Activated CD4-positive, alpha-beta T cell treated with anti-CD3 and anti-CD28 coated beads for 24 hours (primary cell): ENCODE results near the gene TMEM60.
A peak's percentile ranks its signal among the peaks of the same experiment; 100 is the strongest.
"Not testable (repeated sequence)": the region's sequence is repeated elsewhere in the genome, so short reads cannot be mapped to it uniquely, and the experiment has no call there.

ENCODE experiments used
- DNase-seq, 2 donors: peaks; one replicate each; pipeline ENCODE4 v3.0.0-alpha.2; 2020; ENCODE audit warnings: low read depth in 2 of 2

The TMEM60 gene

DNA sequence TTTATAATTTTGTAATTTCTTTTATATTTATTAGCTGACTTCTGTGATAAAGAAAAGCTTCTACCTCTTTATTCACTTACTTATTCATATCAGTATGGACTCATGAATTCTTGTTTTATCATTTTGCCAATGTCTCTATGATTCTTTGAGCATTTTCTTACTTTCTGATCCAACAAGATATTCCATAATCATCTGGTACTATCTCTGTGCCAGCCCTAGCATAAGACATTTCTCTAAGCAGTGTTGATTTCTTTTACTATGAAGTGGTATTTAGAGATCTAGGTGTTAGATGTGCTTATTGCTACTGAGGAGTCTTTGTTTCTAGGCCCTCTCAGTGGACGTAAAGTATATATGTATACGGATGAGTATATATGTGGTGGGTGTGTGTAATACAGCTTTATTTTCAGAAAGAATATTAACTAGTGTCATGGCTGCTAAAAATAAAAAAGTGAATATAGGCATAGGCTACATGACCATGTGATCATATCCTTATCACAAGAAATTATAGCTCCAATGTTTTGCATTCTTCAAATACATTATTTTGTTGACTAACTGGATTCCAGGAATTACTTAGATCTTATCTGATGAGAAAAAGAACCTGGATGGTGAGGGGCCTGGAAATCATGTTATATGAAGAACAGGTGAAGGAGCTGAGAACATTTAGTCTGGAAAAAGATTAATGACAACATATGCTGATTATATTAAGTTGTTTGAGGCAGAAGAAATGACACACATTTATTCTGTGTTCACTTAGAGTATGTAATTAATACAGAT lies 13.5 kb upstream of the TMEM60 start:
- no peak for DNase-seq

DNA sequence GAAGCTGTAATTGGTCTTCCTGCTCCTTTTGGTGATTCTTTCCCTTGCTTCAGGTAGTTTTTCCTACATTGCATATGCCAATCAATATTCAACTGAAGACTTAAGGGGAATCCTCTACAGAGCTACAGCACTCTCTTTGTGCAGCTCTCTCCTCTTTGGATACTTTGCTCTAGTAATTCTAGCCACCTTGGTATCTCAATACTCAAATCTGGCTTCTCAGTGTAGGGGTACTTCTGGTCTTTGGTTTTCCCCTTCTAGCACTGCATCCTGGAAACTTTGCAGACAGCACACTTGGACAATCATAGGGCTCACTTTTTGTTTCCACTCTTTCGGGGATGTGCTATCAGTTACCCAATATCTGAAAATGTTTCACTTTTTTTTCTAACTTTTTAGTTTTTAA lies 10.3 kb upstream of the TMEM60 start:
- DNase-seq: no peak

DNA sequence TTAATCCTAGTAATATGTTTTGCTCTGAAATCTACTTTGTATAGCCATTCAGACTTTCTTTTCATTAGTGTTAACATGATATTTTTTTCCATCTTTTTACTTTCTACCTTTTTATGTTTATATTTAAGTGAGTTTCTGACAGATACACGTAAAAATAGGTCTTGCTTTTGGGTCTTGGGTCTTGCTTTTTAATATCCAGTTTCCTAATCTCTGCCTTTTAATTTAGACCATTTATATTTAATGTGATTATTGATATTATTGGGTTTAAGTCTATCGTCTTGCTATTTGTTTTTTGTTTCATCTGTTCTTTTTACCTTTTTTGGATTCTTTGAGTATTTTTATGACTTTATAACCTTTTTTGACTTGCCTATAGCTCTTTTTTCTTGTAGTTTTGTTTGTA lies 8.2 kb upstream of the TMEM60 start:
- no peak for DNase-seq

DNA sequence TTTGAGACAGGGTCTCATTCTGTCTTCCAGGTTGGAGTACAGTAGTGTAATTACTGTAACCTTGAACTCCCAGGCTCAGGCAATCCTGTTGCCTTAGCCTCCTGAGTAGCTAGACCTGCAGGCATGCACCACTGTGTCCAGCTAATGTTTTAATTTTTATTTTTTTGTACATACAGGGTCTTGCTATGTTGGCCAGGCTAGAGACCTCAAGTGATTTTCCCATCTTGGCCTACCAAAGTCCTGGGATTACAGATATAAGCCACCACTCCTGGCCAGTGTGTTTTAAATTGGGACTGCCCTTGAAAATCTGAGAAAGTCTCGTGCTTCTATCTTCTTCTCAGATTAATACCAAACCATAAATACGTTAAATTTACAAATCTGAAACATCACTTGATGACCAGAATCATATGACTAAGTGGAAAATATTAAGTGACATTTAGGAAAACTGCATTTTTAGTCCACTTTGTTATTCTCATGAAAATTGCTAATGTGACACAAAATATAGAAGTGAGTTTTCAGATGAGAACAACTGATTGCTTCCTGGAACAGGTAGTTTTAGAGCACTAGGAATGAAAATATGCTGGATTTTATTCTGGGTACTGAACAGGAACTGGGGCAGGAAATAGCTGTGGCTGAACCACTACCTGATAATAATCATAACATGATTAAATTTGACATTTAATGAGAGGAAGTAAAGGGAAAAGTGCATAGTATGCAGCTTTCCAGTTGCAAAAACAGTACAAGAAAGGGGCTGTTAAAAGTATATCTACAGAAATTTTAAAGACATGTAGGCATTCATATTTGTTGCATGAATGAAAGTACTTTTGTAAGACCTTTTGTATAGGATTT lies 4.5 kb upstream of the TMEM60 start:
- DNase-seq: no peak

DNA sequence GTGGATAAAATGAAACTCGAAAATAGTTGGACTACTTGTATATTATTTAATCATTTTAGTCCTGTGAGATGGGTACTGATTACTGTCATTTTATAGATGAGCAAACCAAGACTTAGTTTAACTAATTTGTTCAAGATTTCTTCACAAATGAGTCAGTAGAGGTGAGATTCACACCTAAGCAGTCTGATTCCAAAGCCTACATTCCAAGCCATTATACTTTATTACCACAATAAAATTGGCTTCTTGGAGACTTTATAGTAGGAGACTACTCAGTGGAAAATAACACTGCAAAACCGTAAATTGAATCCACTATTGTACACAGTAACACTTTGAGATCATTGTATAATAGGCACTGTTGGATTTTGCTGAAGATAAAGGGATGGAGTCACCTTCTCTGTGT lies 2.5 kb upstream of the TMEM60 start:
- DNase-seq: no peak

DNA sequence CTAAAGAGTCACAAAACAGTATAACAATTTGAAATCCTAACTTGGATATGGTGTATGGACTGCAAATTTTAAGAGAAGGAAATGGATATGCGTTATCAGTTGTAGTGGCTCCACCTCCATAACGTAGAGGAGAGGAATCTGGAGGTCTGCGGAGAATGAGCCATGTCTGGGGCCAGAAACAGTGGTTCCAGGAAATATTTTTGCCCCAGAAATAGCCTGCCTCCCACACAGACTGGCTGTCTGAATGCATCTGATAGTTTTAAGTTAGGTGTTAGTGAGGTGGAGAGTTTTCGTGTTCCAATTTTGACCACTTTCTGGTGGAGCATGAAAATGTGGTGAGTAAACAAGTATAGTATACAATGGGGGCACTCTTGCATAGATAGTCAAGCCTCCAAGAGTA lies 1.9 kb upstream of the TMEM60 start:
- no peak for DNase-seq

DNA sequence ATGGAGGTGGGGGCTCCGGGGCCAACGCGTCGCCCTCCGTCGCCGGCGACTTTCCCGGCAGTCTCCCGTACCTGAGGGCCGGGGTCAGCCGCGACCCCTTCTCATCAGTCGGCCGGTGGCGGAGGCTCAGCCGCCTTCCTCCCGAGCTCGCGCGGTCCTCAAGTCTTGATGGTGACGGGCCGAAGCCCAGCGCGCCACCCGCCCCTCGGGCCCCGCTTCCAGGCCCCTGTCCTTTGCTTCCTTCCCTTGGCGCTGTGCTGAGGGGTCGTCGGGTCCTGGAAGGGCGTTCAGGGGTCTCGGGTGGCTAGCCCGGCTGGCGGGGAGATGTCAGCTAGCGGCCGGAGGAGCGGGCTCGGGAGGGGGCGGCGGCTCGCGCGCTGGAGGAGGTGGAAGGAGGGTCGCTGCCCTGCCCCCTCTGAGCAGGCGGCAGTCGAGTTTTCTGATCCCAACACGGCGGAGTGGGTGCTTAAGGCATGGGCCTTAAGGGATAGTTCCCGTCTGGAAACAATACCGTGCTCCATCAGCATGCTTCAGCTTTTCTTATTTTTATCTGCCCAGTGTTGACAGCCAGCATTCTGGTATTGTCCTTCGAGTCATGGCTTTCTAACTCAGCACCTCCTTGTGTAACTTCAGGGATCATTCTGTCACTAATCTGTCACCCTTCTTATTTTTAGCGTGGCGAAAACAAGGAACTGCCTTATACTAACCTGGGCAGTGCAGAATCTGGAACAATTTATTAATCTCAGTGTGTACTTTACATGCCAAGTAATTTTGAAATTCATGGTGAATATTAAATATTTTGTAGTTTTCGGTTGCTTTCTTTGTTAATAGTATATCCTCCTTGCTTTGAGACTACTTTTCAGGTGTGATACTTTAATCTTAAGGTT lies 1.1 kb upstream of the TMEM60 start:
- DNase-seq: peak in 1 of 2 donors; percentile 10

DNA sequence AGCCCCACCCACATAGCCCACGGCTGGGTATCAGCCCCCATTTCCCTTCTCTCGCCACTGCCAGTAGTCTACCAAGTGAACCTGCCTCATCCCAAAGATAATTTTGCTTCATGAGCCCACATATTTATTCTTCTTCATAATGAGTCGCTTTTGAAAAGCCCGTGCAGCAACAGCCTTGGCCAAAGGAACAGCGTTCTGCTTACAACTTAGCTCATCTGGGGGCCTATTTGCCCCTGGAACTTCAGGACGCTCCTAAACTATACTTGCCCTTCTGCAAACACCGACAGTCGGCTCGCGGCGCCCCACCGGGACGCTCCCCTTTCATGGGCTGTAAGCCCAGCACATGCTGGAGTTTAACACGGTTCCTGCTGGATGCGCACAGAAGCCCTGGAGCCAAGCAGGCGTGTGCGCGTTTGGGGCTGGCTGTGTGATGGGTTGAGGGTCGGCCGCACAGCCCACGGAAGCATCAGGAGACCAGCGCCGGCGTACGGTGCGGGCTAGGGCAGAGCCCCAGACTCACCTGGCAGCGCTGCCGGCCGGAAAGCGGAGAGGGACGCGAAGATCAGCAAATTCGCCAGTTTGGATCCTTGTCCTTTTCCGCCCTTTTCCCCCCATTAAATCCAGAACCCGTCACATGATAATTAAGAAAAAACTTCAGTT lies 370 bp downstream of the TMEM60 start:
- DNase-seq: peak in 1 of 2 donors; percentile 6

DNA sequence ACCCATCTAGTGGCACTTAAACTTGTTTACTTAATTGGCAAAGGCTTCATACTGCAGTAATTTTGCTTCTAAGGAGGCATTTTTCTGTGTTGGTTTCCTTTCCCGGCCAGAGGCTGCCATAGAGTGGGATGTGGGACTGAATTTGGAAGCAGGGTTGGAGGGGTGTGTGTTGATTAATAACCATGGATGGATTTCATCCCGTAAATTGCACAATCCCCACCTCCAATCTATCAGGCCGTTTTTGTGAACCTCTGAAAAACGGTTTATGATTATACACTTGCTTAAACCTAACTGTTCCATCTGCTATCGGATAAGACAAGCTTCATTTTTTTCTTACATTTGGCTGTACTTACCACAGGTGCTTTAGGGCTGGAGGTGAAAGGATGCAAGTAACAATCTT lies 1.3 kb downstream of the TMEM60 start:
- no peak for DNase-seq

DNA sequence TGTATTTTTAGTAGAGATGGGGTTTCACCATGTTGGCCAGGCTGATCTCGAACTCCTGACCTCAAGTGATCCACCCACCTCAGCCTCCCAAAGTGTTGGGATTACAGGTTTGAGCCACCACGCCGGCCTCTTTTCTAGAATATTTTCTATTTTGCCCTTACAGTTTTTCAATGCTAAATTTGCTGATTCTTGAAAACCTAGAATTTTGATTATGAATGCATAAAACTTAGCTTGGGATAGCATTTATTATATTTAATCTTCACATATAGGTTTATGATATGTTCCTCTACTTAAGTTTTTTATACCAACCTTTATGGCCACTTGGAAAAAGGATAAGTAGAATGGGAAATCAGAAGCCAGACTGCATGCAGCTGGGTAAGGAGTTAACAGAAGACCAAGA lies 2.1 kb downstream of the TMEM60 start:
- DNase-seq: no peak

DNA sequence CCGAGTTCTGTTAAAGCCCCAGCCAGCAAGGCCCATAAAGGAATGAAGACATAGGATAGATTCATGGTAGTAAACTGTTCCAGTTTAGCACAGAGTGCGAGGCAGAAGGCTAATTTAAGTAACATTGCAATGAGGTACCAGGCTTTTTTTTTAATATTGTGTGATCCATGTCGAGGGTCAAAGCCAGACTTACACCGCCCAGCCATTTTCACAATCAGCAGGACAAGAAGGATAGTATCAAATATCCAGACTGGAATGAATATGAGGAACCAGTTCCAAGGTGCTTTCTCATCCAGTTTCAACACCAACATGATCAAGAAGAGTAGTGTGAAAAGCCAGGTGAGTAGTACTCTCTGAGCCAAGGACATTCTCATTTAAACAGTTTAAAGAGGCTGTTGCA lies 4.2 kb downstream of the TMEM60 start:
- DNase-seq: no peak

DNA sequence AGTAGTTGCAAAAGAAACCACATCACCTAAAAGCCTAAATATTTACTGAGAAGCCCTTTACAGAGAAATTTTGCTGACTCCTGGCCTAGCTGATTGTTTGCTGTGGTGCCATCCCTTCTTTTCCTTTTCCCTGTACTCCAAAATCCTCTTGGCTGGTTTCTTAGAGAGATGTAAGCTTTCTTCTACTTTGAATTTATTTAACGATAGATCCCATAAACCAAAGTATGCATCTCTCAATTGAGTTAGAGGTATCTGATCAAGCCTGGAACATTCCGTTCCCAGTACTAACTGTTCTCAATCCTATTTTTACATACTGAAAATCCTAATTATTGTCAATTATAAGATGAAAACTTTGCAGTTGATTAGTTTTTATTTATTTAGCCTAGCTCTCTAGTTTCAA lies 6.3 kb downstream of the TMEM60 start:
- no peak for DNase-seq

DNA sequence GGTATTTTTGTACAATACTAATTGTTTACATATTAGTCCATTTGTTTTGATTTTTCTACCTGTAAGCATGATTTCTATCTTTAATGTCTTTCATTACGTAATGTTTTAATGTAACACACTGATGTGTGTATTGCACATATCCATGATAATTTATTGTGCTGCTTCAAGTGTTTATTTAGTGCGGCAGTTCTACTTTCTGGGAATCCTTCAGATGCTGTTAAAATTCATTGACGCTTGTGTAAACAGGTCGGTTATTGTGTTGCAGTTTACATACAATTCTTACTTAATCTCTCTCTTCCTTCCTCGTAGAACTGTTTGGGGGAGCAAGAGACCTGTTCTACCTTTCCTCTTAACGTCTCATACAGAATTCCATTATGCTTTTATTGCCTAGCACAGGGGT lies 6.9 kb downstream of the TMEM60 start:
- no peak for DNase-seq

DNA sequence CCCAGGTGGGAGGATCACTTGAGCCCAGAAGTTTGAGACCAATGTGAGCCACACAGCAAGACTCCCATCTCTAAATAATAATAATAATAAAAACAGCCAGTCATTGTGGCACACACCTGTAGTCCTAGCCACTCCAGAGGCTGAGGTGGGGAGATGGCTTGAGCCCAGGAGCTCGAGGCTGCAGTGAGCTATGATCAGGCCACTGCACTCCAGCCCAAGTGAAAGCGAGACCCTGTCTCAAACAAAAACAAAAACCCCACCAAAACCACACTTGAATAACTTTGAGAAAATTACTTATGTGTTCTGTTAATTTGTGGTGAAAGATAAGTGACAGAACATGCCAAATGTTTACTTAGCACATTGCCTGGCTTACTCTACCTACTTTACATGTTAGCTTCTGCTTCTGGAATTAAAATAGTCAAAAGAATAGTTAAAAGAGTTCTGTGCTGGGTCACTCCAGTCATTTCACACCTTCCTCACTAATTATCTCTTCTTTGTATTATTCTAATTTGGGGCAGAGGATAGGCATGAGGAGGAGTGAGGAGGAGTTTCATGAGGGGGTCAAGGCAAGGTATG lies 9.8 kb downstream of the TMEM60 start:
- no peak for DNase-seq

DNA sequence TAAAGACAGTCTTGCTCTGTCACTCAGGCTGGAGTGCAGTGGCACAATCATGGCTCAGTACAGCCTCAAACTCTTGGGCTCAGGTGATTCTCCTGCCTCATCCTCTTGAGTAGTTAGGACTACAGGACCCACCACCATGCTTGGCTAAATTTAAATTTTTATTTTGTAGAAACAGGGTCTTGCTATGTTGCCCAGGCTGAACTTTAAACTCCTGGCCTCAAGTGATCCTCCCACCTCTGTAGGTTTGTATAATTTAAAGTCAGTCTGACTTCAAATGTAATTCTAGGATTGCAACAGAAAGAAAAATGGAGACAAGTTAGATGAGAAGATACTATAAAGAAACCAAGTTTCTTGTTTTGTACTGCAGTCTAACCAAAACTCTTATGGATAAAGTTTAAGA lies 11.5 kb downstream of the TMEM60 start:
- no peak for DNase-seq

DNA sequence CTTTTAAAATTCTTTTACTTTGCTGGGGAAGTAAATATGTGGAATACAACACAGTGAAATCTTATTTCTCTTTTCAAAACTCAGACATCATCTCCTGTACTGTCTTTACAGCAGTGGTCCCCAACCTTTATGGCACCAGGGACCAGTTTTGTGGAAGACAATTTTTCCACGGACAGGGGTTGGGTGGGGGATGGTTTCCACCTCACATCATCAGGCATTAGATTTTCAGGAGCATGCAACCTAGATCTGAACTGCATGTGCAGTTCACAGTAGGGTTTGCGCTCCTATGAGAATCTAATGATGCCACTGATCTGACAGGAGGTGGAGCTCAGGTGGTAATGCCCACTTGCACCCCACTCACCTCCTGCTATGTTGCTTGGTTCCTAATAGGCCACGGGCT lies 12.2 kb downstream of the TMEM60 start:
- DNase-seq: no peak

DNA sequence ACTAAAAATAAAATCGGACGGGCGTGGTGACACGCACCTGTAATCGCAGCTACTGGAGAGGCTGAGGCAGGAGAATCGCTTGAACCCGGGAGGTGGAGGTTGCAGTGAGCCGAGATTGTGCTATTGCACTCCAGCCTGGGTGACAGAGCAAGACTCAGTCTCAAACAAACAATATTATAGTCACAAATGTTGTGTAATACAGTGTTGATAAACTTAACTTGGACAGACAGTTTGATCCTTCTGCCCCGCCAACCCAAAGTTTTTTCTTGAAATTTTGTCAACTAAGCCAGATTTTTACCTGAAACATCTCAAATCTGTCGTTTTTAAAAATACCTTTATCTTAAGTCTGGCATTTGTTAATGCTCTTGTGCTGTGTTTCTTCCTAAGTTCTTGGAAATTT lies 13.8 kb downstream of the TMEM60 start:
- not testable (repeated sequence) for DNase-seq

DNA sequence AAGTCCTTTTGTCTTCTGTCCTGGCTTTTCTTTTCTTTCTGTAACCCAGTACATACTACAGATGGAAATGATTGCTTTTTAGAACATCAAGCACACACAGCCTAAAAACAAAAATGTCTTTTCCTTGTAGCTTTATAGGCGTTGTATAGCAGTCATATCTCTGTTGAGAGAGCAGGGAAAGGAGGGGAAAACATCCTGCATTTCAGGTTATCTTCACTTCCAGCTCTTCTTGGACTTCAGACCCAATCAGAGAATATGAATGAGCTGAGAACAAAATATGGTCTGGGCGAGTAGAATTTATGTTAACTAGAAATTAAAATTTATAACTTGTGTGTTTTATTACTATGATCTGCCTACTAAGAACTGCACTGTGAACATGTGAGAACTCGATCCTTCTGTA lies 14.7 kb downstream of the TMEM60 start:
- DNase-seq: no peak

DNA sequence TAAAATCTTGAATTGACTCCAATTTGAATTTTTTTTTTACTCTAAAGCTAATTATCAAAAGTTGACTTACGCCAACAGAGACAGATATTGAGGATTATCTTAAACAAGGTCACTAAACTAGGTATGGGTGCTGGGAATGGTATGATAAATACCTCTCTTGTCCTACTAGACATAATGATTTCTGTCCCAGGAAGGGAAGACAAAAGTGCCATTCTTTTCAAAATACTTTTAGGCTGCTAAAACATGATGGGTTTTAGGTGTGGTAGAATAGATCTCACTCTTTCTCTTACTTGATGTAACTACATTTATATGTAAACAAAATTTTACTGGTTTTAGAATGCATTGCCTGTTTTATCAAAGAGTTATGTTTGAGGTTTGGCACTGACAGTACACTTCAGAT lies 15.1 kb downstream of the TMEM60 start:
- no peak for DNase-seq

DNA sequence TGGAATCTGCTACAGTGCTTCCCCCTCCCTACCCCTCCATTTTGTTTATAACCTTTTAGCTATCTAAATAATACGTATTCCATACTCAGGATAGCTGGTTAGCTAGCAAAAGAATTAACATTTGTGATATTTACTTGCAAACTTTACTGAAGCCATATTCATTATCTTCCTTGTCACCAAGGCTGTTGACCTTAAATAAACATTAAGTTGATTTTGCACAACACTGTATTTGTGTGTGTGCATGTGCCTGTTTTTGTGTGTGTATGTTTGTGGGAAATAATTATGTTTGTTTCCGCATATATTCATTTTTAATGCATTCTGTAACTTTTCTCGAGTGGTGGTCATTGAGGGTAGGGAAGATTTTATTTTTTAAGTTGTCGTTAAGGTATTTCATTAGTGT lies 15.9 kb downstream of the TMEM60 start:
- no peak for DNase-seq

DNA sequence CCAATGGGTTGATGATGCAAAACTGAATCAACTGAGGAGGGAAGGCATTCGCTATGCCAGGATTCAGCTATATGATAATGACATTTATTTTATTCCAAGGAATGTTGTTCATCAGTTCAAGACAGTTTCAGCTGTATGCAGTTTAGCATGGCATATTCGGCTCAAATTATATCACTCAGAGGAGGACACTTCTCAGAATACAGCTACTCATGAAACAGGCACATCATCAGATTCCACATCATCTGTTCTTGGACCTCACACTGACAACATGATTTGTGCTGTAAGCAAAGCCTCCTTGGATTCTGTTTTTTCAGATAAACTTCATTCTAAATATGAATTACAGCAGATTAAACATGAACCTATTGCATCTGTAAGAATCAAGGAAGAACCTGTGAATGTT lies 19.7 kb downstream of the TMEM60 start:
- DNase-seq: no peak
